ENCODE data around the gene GBP1. TPM values are rescaled to one million over a fixed set of nuclear protein-coding genes. Genes with fewer than 3 reads are reported as not detected.
A peak's percentile ranks its signal among the peaks of the same experiment; 100 is the strongest.
"Not testable (repeated sequence)": the region's sequence is repeated elsewhere in the genome, so short reads cannot be mapped to it uniquely, and the experiment has no call there.

GBP1 gene
- total and polyA plus RNA-seq, 2 of the 4 experiments (the other 2 are of a cell fraction): 39.3 to 118 TPM

DNA sequence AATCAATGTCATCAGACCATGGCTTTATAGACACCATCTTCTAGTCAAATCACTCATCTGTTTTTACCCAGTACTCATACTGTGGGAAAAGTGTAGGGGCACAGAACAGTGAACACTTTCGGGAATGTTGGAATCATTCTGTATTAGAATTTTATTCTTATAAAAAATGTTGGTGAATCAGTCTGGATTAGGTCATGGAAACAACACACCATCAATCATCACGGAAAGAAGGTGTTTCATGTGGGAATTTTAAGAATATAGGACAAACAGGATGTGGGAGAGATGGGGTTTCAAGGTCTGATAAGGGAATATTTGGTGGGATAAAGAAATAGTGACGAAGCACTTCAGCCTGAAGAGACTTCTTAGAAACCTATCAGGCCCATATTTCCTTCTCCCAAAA is 17.3 kb downstream of the GBP1 start:
- no peak for TF ChIP-seq CHD1 (IDR thresholded peaks at IDR 0.05; ENCODE audit: low read depth, low read length)
- no peak for TF ChIP-seq MXI1 (IDR thresholded peaks at IDR 0.05; ENCODE audit: borderline replicate concordance, low read depth, low read length)
- no peak for TF ChIP-seq CEBPB (IDR thresholded peaks at IDR 0.05; ENCODE audit: low read depth, low read length)
- TF ChIP-seq, protein P1, sequence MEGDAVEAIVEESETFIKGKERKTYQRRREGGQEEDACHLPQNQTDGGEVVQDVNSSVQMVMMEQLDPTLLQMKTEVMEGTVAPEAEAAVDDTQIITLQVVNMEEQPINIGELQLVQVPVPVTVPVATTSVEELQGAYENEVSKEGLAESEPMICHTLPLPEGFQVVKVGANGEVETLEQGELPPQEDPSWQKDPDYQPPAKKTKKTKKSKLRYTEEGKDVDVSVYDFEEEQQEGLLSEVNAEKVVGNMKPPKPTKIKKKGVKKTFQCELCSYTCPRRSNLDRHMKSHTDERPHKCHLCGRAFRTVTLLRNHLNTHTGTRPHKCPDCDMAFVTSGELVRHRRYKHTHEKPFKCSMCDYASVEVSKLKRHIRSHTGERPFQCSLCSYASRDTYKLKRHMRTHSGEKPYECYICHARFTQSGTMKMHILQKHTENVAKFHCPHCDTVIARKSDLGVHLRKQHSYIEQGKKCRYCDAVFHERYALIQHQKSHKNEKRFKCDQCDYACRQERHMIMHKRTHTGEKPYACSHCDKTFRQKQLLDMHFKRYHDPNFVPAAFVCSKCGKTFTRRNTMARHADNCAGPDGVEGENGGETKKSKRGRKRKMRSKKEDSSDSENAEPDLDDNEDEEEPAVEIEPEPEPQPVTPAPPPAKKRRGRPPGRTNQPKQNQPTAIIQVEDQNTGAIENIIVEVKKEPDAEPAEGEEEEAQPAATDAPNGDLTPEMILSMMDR (conservative IDR thresholded peaks at IDR 0.05; ENCODE audit: low read depth, low read length): no peak
- TF ChIP-seq MAZ (IDR thresholded peaks at IDR 0.05; ENCODE audit: borderline replicate concordance, low read depth, low read length): no peak
- Histone ChIP-seq H2AK5ac (ENCODE audit: low read depth, low read length) (no peak overlapping the region), H3K4me2 (ENCODE audit: low read depth, low read length) (no peak overlapping the region), H3K9me3 (ENCODE audit: control insufficient read depth, insufficient read depth, low read length) (no peaks in the 10 kb centered on the region; the same call in 1 of the 2 replicates), H3K9me1 (ENCODE audit: insufficient read depth, low read length) (no peaks in the 10 kb centered on the region), H3K27me3 (ENCODE audit: control insufficient read depth, insufficient read depth, low read length) (no peaks in the 10 kb centered on the region), H3K56ac (ENCODE audit: extremely low read depth, insufficient read depth, low read length) (no peak overlapping the region), H2AK9ac (replicated peaks; ENCODE audit: low read depth, low read length, poor library complexity) (no peak overlapping the region), H3K4me3 (ENCODE audit: insufficient read depth, low read depth, low read length) (no peak overlapping the region), H3K23ac (ENCODE audit: low read depth, low read length) (no peak overlapping the region), H2BK120ac (ENCODE audit: low read depth, low read length) (no peak overlapping the region), H2BK20ac (ENCODE audit: low read depth, low read length) (no peak overlapping the region), H3K4ac (ENCODE audit: low read depth, low read length) (no peak overlapping the region), H3K4me1 (ENCODE audit: control insufficient read depth, insufficient read depth, low read length) (no peaks in the 10 kb centered on the region), H3K36me3 (ENCODE audit: control insufficient read depth, insufficient read depth, low read length) (peaks cover 8% of the 10 kb centered on the region; the same call in 1 of the 2 replicates), H4K91ac (ENCODE audit: insufficient read depth, low read depth, low read length) (no peak overlapping the region), H3K14ac (replicated peaks; ENCODE audit: low read depth, low read length) (no peak overlapping the region), H3K9ac (ENCODE audit: low read depth, low read length) (no peak overlapping the region), H4K5ac (ENCODE audit: low read depth, low read length) (no peak overlapping the region), H3K18ac (ENCODE audit: low read depth, low read length) (no peak overlapping the region), H4K20me1 (ENCODE audit: insufficient read depth, low read length) (no peaks in the 10 kb centered on the region), H2BK5ac (ENCODE audit: low read depth, low read length, poor library complexity, severe bottlenecking) (no peak overlapping the region), H3K27ac (ENCODE audit: insufficient read depth, low read length) (no peak overlapping the region), H4K8ac (ENCODE audit: low read depth in 2 of 2, low read length in 2 of 2) (no peak overlapping the region), H3K79me1 (ENCODE audit: low read depth in 1 of 2, low read length in 2 of 2) (no peaks in the 10 kb centered on the region), H2AFZ (replicated peaks; ENCODE audit: low read length, poor library complexity) (no peak overlapping the region), H2BK15ac (ENCODE audit: low read depth, low read length) (no peak overlapping the region)
- no TSS peak for BruUV-seq (replicated peaks)
- WGBS, 2 experiments (ENCODE audit: extremely low coverage in 2 of 2, insufficient read length in 1 of 2): no CpG with 5 or more reads among the region's 3 CpGs
- dilution Hi-C loops (cut with HindIII; ENCODE audit: low sequenced_read_pairs, unreplicated experiment): no loop called here
- DNase-seq (peak; percentile 76), ATAC-seq (ENCODE audit: low read depth) (no peak)
- CTCF ChIA-PET: no interaction called here
- intact Hi-C loops (cut with micrococcal nuclease): no loop called here
- in situ Hi-C loops (cut with MboI; ENCODE audit: low sequenced_read_pairs): no loop called here
- POLR2A ChIA-PET (ENCODE audit: unreplicated experiment): no interaction called here

GRCh38 chr1:89046318-89047183 is 18.5 kb downstream of the GBP1 start:
- CTCF ChIA-PET; H4K91ac ChIP-seq (ENCODE audit: insufficient read depth, low read depth, low read length); H3K4me2 ChIP-seq (ENCODE audit: low read depth, low read length); H3K27me3 ChIP-seq (ENCODE audit: control insufficient read depth, insufficient read depth, low read length); dilution Hi-C loops (cut with HindIII; ENCODE audit: low sequenced_read_pairs, unreplicated experiment); H3K56ac ChIP-seq (ENCODE audit: extremely low read depth, insufficient read depth, low read length); H3K36me3 ChIP-seq (ENCODE audit: control insufficient read depth, insufficient read depth, low read length); ATAC-seq (ENCODE audit: low read depth); H3K14ac ChIP-seq (replicated peaks; ENCODE audit: low read depth, low read length); H4K8ac ChIP-seq (ENCODE audit: low read depth in 2 of 2, low read length in 2 of 2); DNase-seq; H2BK15ac ChIP-seq (ENCODE audit: low read depth, low read length); H2AK5ac ChIP-seq (ENCODE audit: low read depth, low read length); H4K20me1 ChIP-seq (ENCODE audit: insufficient read depth, low read length); H2BK120ac ChIP-seq (ENCODE audit: low read depth, low read length); H4K5ac ChIP-seq (ENCODE audit: low read depth, low read length); BruUV-seq (replicated peaks); H2BK20ac ChIP-seq (ENCODE audit: low read depth, low read length); H3K4ac ChIP-seq (ENCODE audit: low read depth, low read length); H3K79me1 ChIP-seq (ENCODE audit: low read depth in 1 of 2, low read length in 2 of 2); H2AFZ ChIP-seq (replicated peaks; ENCODE audit: low read length, poor library complexity); POLR2A ChIA-PET (ENCODE audit: unreplicated experiment); H3K18ac ChIP-seq (ENCODE audit: low read depth, low read length); H3K9ac ChIP-seq (ENCODE audit: low read depth, low read length); H2AK9ac ChIP-seq (replicated peaks; ENCODE audit: low read depth, low read length, poor library complexity); H3K23ac ChIP-seq (ENCODE audit: low read depth, low read length); H3K27ac ChIP-seq (ENCODE audit: insufficient read depth, low read length); H2BK5ac ChIP-seq (ENCODE audit: low read depth, low read length, poor library complexity, severe bottlenecking); H3K9me1 ChIP-seq (ENCODE audit: insufficient read depth, low read length); in situ Hi-C loops (cut with MboI; ENCODE audit: low sequenced_read_pairs); H3K4me1 ChIP-seq (ENCODE audit: control insufficient read depth, insufficient read depth, low read length); intact Hi-C loops (cut with micrococcal nuclease); H3K4me3 ChIP-seq (ENCODE audit: insufficient read depth, low read depth, low read length); H3K9me3 ChIP-seq (ENCODE audit: control insufficient read depth, insufficient read depth, low read length): not testable (repeated sequence)
- WGBS, 2 experiments (ENCODE audit: extremely low coverage in 2 of 2, insufficient read length in 1 of 2): 94% methylated on average over 3 of the region's 6 CpGs; no CpG with 5 or more reads in 1 of the 2 experiments

All from IMR-90 (cell line).